Subcutaneous adipose tissue (tissue), 4 donors: ENCODE data around the gene SUGCT. TPM values are rescaled to one million over a fixed set of nuclear protein-coding genes. Genes with fewer than 3 reads are reported as not detected.

ENCODE experiments used
- total RNA-seq, 4 donors: library from RNA; depleted of rRNA; stranded (reverse); fragments of >200 nt; gene quantifications; one replicate each; pipeline ENCODE4 v1.1.0, GENCODE V29; 2016
- TF ChIP-seq, protein P1 (sequence below): fragments of 450-650 bp; IDR thresholded peaks from one replicate; pipeline ENCODE4 v1.5.1; 2016; ENCODE audit warnings: low read depth, mild to moderate bottlenecking, control low read depth, antibody characterized with exemption, moderate library complexity

Gene SUGCT
- total RNA-seq, 4 donors from 2014 or later: 1.1 to 3.1 (median 1.8) TPM

DNA sequence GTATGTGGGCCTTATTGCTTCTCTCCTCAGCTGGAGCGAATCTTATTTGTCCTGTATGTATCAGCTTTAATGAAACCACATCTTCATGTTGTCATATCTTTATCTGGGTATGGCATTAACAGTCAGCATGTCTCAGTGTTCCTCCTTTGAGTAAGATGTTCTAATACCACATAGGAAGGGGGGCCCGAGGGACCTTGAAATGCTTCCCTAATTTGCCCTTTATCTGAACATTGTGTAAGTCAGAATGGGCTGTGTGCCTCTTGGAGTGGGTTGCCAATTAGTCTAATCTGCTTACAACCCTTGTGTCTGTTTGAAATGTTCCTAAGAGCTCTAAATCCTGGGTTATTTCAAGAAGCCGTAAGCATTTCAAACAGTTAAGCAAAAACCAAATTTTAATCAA is 623.8 kb downstream of the SUGCT start:
- TF ChIP-seq, protein P1, sequence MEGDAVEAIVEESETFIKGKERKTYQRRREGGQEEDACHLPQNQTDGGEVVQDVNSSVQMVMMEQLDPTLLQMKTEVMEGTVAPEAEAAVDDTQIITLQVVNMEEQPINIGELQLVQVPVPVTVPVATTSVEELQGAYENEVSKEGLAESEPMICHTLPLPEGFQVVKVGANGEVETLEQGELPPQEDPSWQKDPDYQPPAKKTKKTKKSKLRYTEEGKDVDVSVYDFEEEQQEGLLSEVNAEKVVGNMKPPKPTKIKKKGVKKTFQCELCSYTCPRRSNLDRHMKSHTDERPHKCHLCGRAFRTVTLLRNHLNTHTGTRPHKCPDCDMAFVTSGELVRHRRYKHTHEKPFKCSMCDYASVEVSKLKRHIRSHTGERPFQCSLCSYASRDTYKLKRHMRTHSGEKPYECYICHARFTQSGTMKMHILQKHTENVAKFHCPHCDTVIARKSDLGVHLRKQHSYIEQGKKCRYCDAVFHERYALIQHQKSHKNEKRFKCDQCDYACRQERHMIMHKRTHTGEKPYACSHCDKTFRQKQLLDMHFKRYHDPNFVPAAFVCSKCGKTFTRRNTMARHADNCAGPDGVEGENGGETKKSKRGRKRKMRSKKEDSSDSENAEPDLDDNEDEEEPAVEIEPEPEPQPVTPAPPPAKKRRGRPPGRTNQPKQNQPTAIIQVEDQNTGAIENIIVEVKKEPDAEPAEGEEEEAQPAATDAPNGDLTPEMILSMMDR: no peak

DNA sequence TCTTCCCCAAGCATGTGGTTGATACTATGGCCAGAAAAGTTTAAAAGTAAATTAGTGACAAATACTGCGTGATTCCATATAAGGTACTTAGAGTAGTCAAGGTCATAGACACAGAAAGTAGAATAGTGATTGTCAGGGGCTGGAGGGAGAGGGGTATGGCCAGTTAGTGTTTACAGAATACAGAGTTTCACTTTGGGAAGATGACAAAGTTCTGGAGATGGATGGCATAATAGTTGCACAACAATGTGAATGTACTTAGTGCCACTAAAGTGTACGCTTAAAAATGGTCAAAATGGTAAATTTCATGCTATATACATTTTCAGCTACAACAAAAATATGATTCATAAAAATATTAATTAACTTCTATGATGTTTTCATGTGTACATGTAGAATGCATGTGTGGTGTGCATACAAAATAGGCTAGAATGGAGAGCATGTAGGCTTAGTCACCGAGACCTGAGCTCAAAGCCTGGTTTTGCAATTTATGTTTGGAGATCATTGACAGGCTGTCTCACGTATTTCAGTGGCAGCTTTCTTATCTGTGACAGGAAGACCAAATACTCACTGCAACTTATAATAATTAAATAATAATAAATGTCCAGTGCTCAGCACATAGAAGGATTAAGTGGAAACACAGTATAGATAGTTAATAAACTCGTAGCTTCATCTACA is 625.6 kb downstream of the SUGCT start:
- TF ChIP-seq, protein P1: no peak

DNA sequence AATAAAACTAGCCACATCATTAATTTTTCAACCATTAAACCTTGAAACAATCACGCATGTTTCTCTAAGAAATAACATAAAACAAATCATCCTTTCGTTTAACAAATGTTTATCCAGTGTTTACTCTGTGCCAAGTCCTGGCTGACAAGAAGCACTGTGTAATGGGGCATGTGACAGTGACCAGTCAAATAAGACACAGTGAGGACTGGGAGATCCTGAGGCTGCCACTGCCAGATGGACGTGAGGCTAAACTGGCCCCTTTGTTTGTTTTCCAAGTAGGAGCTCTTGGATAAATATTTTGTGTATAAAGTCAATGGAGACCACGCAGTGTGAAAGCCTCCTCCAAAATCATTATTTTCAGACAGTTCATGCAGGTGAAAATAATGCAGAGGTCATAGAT is 626.2 kb downstream of the SUGCT start:
- TF ChIP-seq, protein P1: no peak

DNA sequence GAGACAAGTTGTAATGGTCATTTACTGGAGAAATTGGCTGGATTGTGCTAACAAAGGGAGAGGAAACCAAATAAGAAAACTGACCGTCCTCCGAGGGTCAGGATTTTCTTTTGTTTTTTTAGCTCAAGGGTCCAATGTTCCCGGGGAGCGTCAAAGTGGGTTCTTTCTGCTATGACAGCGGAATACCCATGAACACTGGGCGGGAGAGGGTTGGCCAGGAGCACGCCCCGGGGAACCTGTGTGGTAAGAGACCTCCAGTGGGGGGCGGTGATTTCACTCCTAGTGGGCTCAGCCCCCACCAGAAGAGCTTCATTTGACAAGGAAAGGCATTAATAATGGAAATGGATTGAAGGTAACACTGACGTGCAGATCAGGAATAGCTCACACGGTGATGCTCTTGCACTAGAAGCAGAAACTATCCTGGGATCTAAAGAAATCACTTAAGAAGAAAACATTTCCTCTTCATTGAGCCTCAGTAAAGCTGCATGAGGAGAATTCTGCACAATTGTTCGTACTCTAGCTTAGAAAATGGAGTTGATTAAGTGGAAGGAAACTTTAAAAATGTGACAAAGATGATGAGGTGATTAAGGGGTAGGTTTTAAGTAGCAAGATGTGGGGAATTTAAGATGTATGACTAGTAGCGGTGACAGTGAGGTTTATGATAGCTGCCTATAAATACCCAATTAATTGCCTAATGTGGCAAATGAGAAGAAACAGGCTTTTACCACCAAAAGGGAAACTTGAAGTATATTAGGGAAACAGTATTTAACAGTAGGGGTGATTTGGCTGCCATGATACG is 627.2 kb downstream of the SUGCT start:
- TF ChIP-seq, protein P1: no peak

DNA sequence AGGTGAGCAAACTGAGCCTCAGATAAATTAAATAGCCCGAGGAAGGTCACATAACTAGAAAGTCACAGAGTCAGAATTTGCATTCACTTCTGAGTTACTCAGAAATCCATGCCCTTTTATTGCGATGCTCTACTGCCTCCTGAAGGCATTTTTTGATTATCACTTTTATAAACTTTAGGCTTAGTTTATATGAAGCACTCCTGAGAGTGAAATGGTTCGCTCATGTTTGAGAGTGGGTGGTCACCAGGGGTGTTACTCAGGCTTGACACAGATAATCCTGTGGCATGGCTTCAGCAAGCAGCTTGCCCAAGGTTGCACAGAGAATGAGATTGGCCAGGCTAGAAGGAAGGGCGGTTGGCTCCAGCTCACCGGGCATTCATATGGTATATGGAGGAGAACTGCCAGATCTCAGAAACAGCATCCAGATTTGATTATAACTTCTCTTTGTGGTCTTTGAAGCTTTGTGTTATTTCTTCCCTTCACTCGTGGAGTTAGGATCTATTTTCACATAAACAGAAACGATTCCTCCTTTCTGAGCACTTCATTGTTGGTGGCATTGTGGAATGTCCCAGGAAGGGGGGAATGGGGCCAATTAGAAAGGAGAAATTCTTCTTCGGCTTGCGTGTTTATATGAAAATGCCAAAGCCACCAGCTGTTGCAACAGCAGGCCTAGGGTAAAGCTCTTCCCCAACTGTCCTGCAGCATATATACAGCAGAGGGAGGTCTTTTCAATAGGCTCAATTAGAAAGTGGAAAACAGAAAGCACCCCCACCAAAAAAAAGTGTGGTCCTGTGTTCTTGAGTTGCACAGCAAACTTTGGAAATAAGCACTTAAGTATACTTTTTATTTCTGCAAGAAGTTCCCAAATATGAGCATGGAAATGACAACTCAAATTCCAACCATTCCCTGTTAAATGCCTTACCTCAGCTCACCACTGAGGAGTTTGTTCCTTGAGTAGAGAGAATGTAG is 628.8 kb downstream of the SUGCT start:
- TF ChIP-seq, protein P1: no peak

DNA sequence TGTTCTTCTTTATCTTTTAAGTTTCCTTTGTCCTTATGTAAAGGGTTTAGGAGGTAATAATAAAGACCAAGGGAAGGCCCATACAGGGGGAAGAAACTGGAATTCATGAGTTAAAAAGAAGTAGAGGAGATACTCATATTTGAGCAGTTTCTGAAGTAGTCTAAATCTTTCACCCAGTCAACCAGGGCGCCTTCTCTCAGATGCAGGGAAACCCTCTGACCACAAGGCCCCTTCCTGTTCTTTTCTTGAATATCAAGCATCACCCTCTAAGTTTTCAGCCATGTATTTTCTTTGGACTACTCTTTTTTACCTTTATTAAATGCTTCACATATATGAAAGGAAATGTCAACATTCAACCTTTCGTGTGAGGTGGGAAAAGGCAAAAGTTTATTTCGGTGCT is 630.8 kb downstream of the SUGCT start:
- TF ChIP-seq, protein P1: no peak
